Measurements from ENCODE around the gene DCHS2.

DCHS2 gene

DNA sequence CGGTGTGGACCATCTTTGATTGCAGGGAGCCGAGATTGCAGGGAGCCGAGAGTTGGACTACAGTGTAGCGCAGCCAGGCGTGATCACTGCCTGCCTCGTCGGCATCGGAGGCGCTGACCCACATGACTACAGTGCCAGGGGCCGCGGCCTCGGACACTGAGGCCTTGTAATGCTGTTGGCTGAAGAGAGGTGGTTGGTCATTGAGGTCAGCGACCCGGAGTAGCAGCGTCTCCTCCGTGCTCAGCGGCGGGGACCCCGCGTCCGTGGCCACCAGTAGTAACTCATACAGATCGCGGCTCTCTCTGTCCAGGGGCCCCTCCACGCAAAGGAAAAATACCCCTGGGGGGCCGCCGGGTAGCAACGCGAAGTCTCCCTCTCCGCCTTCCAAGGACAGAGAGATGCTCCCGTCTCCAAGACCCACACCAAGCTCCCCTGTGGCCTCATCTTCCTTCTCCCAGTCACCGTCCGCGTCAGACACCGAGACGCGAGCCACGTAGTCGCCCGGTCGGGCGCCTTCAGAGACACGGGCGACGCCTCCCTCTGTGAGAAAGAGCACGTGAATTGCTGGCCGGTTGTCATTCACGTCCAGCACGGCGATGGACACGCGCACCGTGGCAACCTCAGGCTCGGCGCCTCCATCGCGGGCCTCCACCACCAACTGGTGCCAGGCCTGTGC, 1.9 kb downstream of the DCHS2 start:
- peaks cover 14% of the 10 kb centered on the region for H3K27me3 ChIP-seq (ENCODE audit: insufficient read depth, insufficient read length)
- no peak overlapping the region for H3K4me3 ChIP-seq (ENCODE audit: insufficient read length, low read depth)
- H3K4me1 ChIP-seq (ENCODE audit: insufficient read depth, insufficient read length), result no peaks in the 10 kb centered on the region
- H3K9ac ChIP-seq (ENCODE audit: insufficient read length, low read depth), result no peak overlapping the region
- H3K9me3 ChIP-seq (ENCODE audit: insufficient read depth, low read length), result no peaks in the 10 kb centered on the region; the same call in 1 of the 2 replicates
- DNase-seq (ENCODE audit: low read depth, low spot score), result no peak
- TF ChIP-seq ZNF274 (IDR thresholded peaks at IDR 0.05; ENCODE audit: low read depth, low read length) (no peak), SUZ12 (IDR thresholded peaks at IDR 0.05; ENCODE audit: extremely low read depth, insufficient read depth, insufficient read length) (no peak), YY1 (IDR thresholded peaks at IDR 0.05; ENCODE audit: insufficient read depth, insufficient read length) (no peak)
- H3K36me3 ChIP-seq (ENCODE audit: insufficient read depth, insufficient read length, low read length), result no peaks in the 10 kb centered on the region

DNA sequence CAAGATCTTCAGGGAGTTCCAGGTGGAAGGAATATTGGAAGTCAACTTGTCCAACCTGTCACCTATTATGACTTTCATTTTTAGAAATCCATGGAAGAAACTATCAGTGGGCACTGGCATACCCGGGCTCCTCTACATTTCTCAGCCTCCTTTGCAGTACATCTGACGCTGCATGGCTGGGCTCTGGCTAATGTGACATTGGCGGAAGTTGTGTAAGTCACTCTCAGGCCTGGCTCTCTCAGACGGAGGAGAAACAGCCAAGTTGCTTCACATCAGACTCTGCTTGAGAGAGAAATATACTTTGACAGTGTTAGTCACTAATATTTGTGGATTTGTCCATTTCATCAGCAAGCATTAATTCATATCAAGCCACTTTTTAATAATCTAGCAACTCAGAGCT, 4.5 kb downstream of the DCHS2 start:
- Histone ChIP-seq H3K27me3 (ENCODE audit: insufficient read depth, insufficient read length) (peaks cover 14% of the 10 kb centered on the region), H3K4me1 (ENCODE audit: insufficient read depth, insufficient read length) (no peaks in the 10 kb centered on the region), H3K9ac (ENCODE audit: insufficient read length, low read depth) (no peak overlapping the region), H3K9me3 (ENCODE audit: insufficient read depth, low read length) (no peaks in the 10 kb centered on the region; the same call in 1 of the 2 replicates), H3K4me3 (ENCODE audit: insufficient read length, low read depth) (no peak overlapping the region), H3K36me3 (ENCODE audit: insufficient read depth, insufficient read length, low read length) (no peaks in the 10 kb centered on the region)
- TF ChIP-seq YY1 (IDR thresholded peaks at IDR 0.05; ENCODE audit: insufficient read depth, insufficient read length) (no peak), ZNF274 (IDR thresholded peaks at IDR 0.05; ENCODE audit: low read depth, low read length) (no peak), SUZ12 (IDR thresholded peaks at IDR 0.05; ENCODE audit: extremely low read depth, insufficient read depth, insufficient read length) (no peak)
- no peak for DNase-seq (ENCODE audit: low read depth, low spot score)

GRCh38 chr4:154485127-154485773, 6.3 kb downstream of the DCHS2 start:
- TF ChIP-seq ZNF274 (IDR thresholded peaks at IDR 0.05; ENCODE audit: low read depth, low read length) (no peak), SUZ12 (IDR thresholded peaks at IDR 0.05; ENCODE audit: extremely low read depth, insufficient read depth, insufficient read length) (no peak), YY1 (IDR thresholded peaks at IDR 0.05; ENCODE audit: insufficient read depth, insufficient read length) (no peak)
- DNase-seq (ENCODE audit: low read depth, low spot score), result no peak
- H3K36me3 ChIP-seq (ENCODE audit: insufficient read depth, insufficient read length, low read length), result no peaks in the 10 kb centered on the region
- H3K27me3 ChIP-seq (ENCODE audit: insufficient read depth, insufficient read length), result peaks cover 7% of the 10 kb centered on the region
- no peaks in the 10 kb centered on the region for H3K4me1 ChIP-seq (ENCODE audit: insufficient read depth, insufficient read length)
- no peak overlapping the region for H3K9ac ChIP-seq (ENCODE audit: insufficient read length, low read depth)
- H3K4me3 ChIP-seq (ENCODE audit: insufficient read length, low read depth), result no peak overlapping the region
- no peaks in the 10 kb centered on the region; the same call in 1 of the 2 replicates for H3K9me3 ChIP-seq (ENCODE audit: insufficient read depth, low read length)

DNA sequence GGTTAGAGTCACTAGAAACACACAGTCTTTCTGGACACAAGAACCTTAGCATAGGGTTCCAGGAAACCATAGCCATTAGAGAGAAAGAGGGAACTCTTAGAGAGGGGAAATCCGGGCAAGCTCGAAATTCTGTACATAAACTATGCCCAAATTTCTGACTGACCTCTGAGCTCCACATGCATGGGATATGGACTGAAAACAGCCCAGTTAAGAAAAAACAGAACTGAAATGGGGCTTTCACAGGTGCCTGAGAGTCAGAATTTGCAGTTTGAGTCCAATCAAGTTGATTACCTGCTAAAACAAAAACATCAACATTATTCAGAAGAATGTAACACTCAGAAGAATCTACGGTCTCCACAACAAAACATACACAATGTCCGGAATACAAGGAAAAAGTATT, 13.1 kb downstream of the DCHS2 start:
- Histone ChIP-seq H3K4me3 (ENCODE audit: insufficient read length, low read depth) (no peak overlapping the region), H3K27me3 (ENCODE audit: insufficient read depth, insufficient read length) (no peaks in the 10 kb centered on the region), H3K9ac (ENCODE audit: insufficient read length, low read depth) (no peak overlapping the region), H3K36me3 (ENCODE audit: insufficient read depth, insufficient read length, low read length) (no peaks in the 10 kb centered on the region), H3K9me3 (ENCODE audit: insufficient read depth, low read length) (no peaks in the 10 kb centered on the region), H3K4me1 (ENCODE audit: insufficient read depth, insufficient read length) (no peaks in the 10 kb centered on the region)
- TF ChIP-seq ZNF274 (IDR thresholded peaks at IDR 0.05; ENCODE audit: low read depth, low read length) (no peak), SUZ12 (IDR thresholded peaks at IDR 0.05; ENCODE audit: extremely low read depth, insufficient read depth, insufficient read length) (no peak), YY1 (IDR thresholded peaks at IDR 0.05; ENCODE audit: insufficient read depth, insufficient read length) (no peak)
- DNase-seq (ENCODE audit: low read depth, low spot score), result no peak

- H3K4me1 ChIP-seq (ENCODE audit: insufficient read depth, insufficient read length), result no peaks in the 10 kb centered on the region
- H3K4me3 ChIP-seq (ENCODE audit: insufficient read length, low read depth), result no peak overlapping the region
- no peaks in the 10 kb centered on the region for H3K36me3 ChIP-seq (ENCODE audit: insufficient read depth, insufficient read length, low read length)
- no peak for DNase-seq (ENCODE audit: low read depth, low spot score)
- H3K9ac ChIP-seq (ENCODE audit: insufficient read length, low read depth), result no peak overlapping the region
- TF ChIP-seq SUZ12 (IDR thresholded peaks at IDR 0.05; ENCODE audit: extremely low read depth, insufficient read depth, insufficient read length) (no peak), ZNF274 (IDR thresholded peaks at IDR 0.05; ENCODE audit: low read depth, low read length) (no peak), YY1 (IDR thresholded peaks at IDR 0.05; ENCODE audit: insufficient read depth, insufficient read length) (no peak)
- H3K9me3 ChIP-seq (ENCODE audit: insufficient read depth, low read length), result no peaks in the 10 kb centered on the region
- H3K27me3 ChIP-seq (ENCODE audit: insufficient read depth, insufficient read length), result no peaks in the 10 kb centered on the region
Measured at GRCh38 chr4:154478128-154478527, 13.5 kb downstream of the DCHS2 start.

- H3K36me3 ChIP-seq (ENCODE audit: insufficient read depth, insufficient read length, low read length), result no peaks in the 10 kb centered on the region
- no peaks in the 10 kb centered on the region for H3K27me3 ChIP-seq (ENCODE audit: insufficient read depth, insufficient read length)
- no peak overlapping the region for H3K9ac ChIP-seq (ENCODE audit: insufficient read length, low read depth)
- H3K9me3 ChIP-seq (ENCODE audit: insufficient read depth, low read length), result no peaks in the 10 kb centered on the region
- no peak for DNase-seq (ENCODE audit: low read depth, low spot score)
- no peak for TF ChIP-seq ZNF274 (IDR thresholded peaks at IDR 0.05; ENCODE audit: low read depth, low read length)
- TF ChIP-seq SUZ12 (IDR thresholded peaks at IDR 0.05; ENCODE audit: extremely low read depth, insufficient read depth, insufficient read length), result no peak
- no peak for TF ChIP-seq YY1 (IDR thresholded peaks at IDR 0.05; ENCODE audit: insufficient read depth, insufficient read length)
- H3K4me1 ChIP-seq (ENCODE audit: insufficient read depth, insufficient read length), result no peaks in the 10 kb centered on the region
- no peak overlapping the region for H3K4me3 ChIP-seq (ENCODE audit: insufficient read length, low read depth)
Measured at GRCh38 chr4:154476232-154476631, 15.4 kb downstream of the DCHS2 start.

GRCh38 chr4:154475820-154476219, 15.8 kb downstream of the DCHS2 start:
- H3K27me3 ChIP-seq (ENCODE audit: insufficient read depth, insufficient read length), result no peaks in the 10 kb centered on the region
- no peak for DNase-seq (ENCODE audit: low read depth, low spot score)
- TF ChIP-seq SUZ12 (IDR thresholded peaks at IDR 0.05; ENCODE audit: extremely low read depth, insufficient read depth, insufficient read length) (no peak), YY1 (IDR thresholded peaks at IDR 0.05; ENCODE audit: insufficient read depth, insufficient read length) (no peak), ZNF274 (IDR thresholded peaks at IDR 0.05; ENCODE audit: low read depth, low read length) (no peak)
- H3K9ac ChIP-seq (ENCODE audit: insufficient read length, low read depth), result no peak overlapping the region
- no peak overlapping the region for H3K4me3 ChIP-seq (ENCODE audit: insufficient read length, low read depth)
- H3K4me1 ChIP-seq (ENCODE audit: insufficient read depth, insufficient read length), result no peaks in the 10 kb centered on the region
- H3K36me3 ChIP-seq (ENCODE audit: insufficient read depth, insufficient read length, low read length), result no peaks in the 10 kb centered on the region
- no peaks in the 10 kb centered on the region for H3K9me3 ChIP-seq (ENCODE audit: insufficient read depth, low read length)

Measured in NT2/D1 (cell line).